Stromal cell of bone marrow (primary cell): ENCODE data around the gene CDC42BPG.

Experiments used
- DNase-seq: peaks from one replicate; pipeline ENCODE4 v3.0.0-alpha.2; 2012; ENCODE audit warnings: low read depth

Gene CDC42BPG

GRCh38 chr11:64844330-64845128 lies at the start of gene CDC42BPG:
CDC42BPG (minus strand) TSS chr11:64844653; CDS start chr11:64844569, 84 bp downstream.
- DNase-seq: peak; percentile 25

DNA sequence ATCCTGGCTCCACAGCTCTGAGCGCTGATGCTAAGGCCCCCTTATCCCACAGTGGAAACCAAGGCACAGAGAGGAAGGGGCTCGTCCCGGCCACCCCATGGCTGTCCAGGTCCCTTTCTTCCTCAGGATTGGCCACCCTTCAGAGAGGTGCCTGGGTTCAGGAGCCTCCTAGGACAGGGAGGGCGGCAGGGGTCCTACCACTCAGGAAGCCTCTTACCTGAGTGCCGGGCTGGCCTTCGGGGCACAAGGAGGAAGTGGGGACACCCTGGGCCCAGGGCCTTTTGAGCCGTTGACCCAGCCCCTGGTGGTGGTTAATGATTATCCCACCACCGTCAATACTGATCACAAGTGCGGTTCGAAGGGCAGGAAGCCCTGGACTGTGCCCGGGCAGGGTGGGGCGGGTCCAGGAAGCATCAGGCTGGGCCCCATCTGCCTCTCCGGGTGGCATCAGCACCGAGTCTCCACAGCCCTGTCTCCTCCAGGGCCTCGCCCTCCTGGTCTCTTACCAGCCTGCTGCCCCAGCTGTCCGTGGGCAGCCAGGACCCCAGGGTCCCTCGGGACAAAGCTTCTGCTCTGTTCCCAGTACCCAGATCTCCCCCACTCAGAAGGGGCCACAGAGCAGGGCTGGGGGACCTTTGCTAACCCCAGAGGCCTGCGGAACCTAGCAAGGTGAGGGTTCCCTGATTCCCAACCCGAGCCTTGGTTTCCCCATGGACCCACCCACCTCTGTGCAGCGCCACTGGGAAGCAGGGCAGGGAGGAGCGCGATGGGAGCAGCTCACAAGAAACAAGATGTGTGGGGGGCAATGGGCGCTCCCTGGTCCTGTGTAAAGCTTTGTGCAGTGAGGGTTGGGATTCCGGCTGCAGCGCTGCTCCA lies 49.0 kb upstream of the CDC42BPG start:
- DNase-seq: no peak

- DNase-seq: no peak
Observed at GRCh38 chr11:64892838-64893193, 48.4 kb upstream of the CDC42BPG start.

DNA sequence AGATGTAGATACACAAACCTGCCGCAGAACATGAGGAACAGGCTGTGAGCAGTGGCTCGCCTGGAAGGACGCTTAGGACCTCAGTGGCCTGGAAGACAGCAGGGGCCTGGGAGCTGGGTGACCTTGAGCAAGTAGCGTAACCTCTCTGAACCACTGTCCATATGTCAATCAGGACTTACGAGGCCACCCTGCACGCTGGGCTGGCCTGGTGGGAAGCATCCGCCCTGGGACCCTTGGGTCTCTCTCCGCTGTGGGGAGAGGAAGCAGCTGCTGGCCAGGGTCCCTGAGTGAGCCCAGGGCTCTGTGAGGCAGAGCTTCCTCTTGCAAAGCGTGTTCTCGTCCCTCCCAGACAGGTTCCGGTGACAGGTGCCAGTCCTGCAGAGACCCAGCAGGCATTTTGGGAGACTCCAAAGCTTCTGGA lies 48.0 kb upstream of the CDC42BPG start:
- DNase-seq: no peak

DNA sequence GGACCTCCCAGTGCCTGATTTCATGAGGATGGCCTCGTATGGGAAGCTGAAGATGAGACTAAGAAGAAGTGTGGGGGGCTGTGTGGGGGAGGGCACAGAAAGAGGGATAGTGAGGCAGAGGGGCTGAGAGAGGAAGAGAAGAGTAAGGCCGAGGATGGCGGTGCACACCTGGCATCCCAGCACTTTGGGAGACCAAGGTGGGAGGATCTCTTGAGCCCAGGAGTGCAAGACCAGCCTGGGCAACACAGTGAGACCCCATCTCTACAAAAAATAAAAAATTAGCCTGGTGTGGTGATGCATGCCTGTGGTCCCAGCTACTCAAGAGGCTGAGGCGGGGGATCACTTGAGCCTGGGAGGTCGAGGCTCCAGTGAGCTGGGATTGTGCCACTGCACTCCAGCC lies 47.4 kb upstream of the CDC42BPG start:
- no peak for DNase-seq

- no peak for DNase-seq
Observed at GRCh38 chr11:64891215-64891848, 46.9 kb upstream of the CDC42BPG start.

DNA sequence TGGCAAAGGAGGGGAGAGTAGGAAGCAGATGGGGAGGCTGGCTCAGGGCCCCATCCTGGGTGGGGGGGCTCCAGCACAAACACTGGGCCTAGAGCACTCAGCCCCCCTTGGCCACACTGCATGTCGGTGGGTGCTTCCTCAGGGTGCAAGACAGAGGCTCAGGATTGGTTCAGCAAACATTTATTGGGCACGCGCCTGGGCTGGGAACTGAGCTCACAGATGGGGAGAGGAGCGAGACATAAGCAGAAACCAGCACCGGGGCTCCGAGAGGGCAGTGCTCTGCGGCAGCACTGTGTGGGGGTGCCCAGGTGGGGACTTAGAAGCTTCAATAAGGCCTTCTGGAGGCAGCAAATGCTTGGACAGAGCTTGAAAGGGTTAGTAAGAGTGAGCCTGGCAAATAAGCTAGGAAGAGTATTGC lies 46.1 kb upstream of the CDC42BPG start:
- no peak for DNase-seq

- DNase-seq: no peak
Observed at GRCh38 chr11:64888729-64889511, 44.5 kb upstream of the CDC42BPG start.

- DNase-seq: no peak
Observed at GRCh38 chr11:64888406-64888728, 43.9 kb upstream of the CDC42BPG start.

- DNase-seq: no peak
Observed at GRCh38 chr11:64887757-64888405, 43.4 kb upstream of the CDC42BPG start.

DNA sequence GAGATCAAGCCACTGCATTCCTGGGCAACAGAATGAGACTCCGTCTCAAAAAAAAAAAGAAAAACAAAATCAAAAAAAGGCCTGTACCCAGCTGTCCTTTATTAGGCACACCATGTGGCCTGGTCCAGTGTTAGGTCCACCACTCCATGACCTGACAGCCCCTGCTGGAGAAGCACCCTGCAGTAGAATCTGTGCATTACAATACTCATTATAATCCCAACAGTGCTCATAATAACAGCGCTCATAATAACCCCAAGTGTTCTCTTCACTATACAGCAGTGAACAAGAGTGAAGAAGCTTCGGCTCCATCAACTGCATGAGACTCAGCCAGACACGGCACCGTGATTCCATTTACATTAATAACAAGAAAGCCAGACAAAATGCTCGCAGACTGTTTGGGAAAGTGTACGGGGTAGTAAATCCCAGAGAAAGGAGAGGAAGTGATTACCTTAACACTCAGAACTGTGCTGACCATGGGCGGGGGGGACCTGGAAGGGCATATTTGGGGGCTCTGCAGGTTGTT lies 42.8 kb upstream of the CDC42BPG start:
- no peak for DNase-seq

- DNase-seq: no peak
Observed at GRCh38 chr11:64885367-64886286, 41.2 kb upstream of the CDC42BPG start.

- DNase-seq: no peak
Observed at GRCh38 chr11:64884019-64884418, 39.6 kb upstream of the CDC42BPG start.

DNA sequence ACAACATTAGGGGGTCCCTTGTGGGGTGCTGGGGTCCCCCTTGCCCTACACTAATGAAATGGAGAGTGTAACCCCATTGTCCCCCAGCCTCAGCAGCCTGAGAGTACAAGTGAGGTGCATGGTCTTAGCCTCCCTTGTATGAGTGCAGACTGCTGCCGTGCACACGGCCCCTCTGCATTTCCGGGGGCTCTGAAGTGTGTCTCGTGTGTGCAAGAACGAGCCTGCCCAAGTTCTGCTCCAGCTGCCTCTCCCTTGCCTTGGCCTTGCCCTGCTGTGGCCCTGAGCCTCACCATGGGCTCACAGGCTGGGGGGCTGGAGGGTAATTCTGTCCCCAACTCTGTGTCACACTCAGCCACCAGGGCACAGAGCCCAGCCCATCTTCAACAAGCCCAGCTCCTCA lies 39.1 kb upstream of the CDC42BPG start:
- DNase-seq: no peak

DNA sequence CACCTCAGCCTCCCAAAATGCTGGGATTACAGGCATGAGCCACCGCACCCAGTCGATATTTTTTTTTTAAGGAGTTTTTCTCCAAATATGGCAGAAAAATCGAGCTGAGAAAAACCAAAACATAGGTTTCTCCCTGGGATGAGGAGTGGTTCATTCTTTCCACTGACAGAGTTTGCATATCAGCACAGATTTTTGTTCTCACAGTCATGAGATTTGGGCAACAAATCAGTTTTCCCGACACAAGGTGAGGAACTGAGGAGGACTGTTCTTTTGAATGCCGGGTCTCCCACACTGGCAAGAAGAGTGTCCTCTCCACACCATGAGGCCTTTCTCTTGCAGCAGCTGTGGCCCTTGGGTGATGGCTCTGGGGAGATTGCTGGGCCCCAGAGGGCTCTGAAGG lies 37.8 kb upstream of the CDC42BPG start:
- no peak for DNase-seq

DNA sequence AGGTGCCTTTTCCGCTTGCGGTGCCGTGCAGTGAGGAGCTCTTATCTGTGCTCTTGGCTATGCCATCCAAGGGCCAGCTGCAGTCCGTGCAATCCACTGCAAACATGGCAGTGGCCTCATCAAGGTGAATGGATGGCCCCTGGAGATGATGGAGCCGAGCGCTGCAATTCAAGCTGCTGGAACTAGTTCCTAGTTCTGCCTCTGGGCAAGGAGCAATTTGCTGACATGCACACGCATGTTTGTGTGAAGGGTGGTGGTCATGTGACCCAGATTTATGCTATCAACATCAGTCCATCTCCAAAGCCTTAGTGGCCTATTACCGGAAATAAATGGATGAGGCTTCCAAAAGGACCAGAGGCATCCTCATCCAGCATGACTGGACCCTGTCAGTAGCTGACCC lies 37.0 kb upstream of the CDC42BPG start:
- DNase-seq: no peak

GRCh38 chr11:64880240-64881001 lies 36.0 kb upstream of the CDC42BPG start:
- DNase-seq: no peak

DNA sequence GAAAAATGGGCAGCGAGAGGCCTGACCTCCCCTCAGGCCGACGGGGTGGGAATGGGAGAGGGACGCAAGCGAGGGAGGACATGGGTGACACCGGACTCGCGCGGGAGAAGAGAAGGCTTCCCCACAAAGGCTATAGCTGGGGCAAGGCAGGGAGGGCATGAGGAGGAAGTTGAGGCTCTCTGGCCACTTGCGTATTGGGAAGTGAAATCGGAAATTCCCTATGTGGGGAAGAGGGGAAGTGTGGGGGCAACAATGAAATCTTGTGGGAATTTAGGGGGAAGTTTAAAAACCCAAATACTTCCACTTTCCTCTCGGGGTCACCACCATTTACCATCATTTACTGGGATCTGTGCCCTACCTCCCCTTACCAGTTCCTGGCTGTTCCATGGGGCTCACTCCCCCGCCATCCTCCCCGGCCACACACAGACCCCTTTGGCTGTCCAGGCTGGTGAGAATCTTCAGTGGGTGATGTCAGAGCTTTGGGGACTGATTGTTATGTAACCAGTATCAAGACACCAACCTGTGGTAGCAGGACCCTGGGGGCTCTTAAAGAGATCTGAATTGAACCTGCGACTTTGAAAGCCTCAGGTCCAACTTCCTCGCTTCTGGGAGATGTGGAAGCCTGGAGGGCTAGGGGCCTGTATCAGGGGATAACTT lies 34.9 kb upstream of the CDC42BPG start:
- DNase-seq: no peak
